HG02981 (cell line): ENCODE measurements around the gene LAMA2.
"Not testable (repeated sequence)": the region's sequence is repeated elsewhere in the genome, so short reads cannot be mapped to it uniquely, and the experiment has no call there.

Source experiments
- ATAC-seq: cut with Tn5 transposase; IDR thresholded peaks from one replicate; pipeline ENCODE4 v1.9.1; 2021; ENCODE audit warnings: mild to moderate bottlenecking, moderate library complexity; ENCODE audit not compliant: unreplicated experiment

Gene LAMA2

GRCh38 chr6:129007701-129008373 lies 124.9 kb downstream of the LAMA2 start:
- no peak for ATAC-seq

GRCh38 chr6:129008591-129008990 lies 125.7 kb downstream of the LAMA2 start:
- ATAC-seq, result no peak

- no peak for ATAC-seq
Measured at GRCh38 chr6:129009851-129010250, 126.9 kb downstream of the LAMA2 start.

GRCh38 chr6:129014302-129014701 lies 131.4 kb downstream of the LAMA2 start:
- ATAC-seq, result no peak

- ATAC-seq, result no peak
Measured at GRCh38 chr6:129015721-129016120, 132.8 kb downstream of the LAMA2 start.

- no peak for ATAC-seq
Measured at GRCh38 chr6:129016844-129017243, 133.9 kb downstream of the LAMA2 start.

GRCh38 chr6:129022011-129022553 lies 139.1 kb downstream of the LAMA2 start:
- no peak for ATAC-seq

- no peak for ATAC-seq
Measured at GRCh38 chr6:129026601-129027000, 143.7 kb downstream of the LAMA2 start.

GRCh38 chr6:129029778-129030177 lies 146.8 kb downstream of the LAMA2 start:
- no peak for ATAC-seq

- ATAC-seq, result no peak
Measured at GRCh38 chr6:129030215-129030614, 147.3 kb downstream of the LAMA2 start.

- ATAC-seq, result no peak
Measured at GRCh38 chr6:129031051-129031599, 148.2 kb downstream of the LAMA2 start.

GRCh38 chr6:129032602-129033001 lies 149.7 kb downstream of the LAMA2 start:
- ATAC-seq, result no peak

- ATAC-seq, result no peak
Measured at GRCh38 chr6:129033180-129033579, 150.2 kb downstream of the LAMA2 start.

GRCh38 chr6:129033581-129033980 lies 150.6 kb downstream of the LAMA2 start:
- ATAC-seq, result no peak

- ATAC-seq, result no peak
Measured at GRCh38 chr6:129041563-129041962, 158.6 kb downstream of the LAMA2 start.

GRCh38 chr6:129046526-129046925 lies 163.6 kb downstream of the LAMA2 start:
- ATAC-seq, result no peak

GRCh38 chr6:129047834-129048233 lies 164.9 kb downstream of the LAMA2 start:
- no peak for ATAC-seq

GRCh38 chr6:129050086-129050485 lies 167.1 kb downstream of the LAMA2 start:
- no peak for ATAC-seq

- ATAC-seq, result not testable (repeated sequence)
Measured at GRCh38 chr6:129053143-129053542, 170.2 kb downstream of the LAMA2 start.

- ATAC-seq, result no peak
Measured at GRCh38 chr6:129055796-129056195, 172.9 kb downstream of the LAMA2 start.

GRCh38 chr6:129059650-129060049 lies 176.7 kb downstream of the LAMA2 start:
- ATAC-seq, result no peak

GRCh38 chr6:129069006-129069405 lies 186.1 kb downstream of the LAMA2 start:
- no peak for ATAC-seq

- no peak for ATAC-seq
Measured at GRCh38 chr6:129073051-129073450, 190.1 kb downstream of the LAMA2 start.
